ENCODE measurements around the gene TTLL12. TPM values are rescaled to one million over a fixed set of nuclear protein-coding genes. Genes with fewer than 3 reads are reported as not detected.

The TTLL12 gene
- total and polyA plus RNA-seq, 4 experiments from 2014 or later: 20.8 to 29.6 (median 28.6) TPM

GRCh38 chr22:43225609-43226008 lies 38.7 kb upstream of the TTLL12 start:
- ChIA-PET POLR2A (ENCODE audit: partially characterized antibody) (no interaction called here), CTCF (ENCODE audit: partially characterized antibody) (interaction anchor here (3.6 kb wide), 1 partner anchor 121 kb away, joined by 13 read pairs; no protein-coding TSS in a partner anchor)
- intact Hi-C loops (cut with micrococcal nuclease): no loop called here
- DNase-seq: no peak
- H3K27ac ChIP-seq (ENCODE audit: low read depth, low read length): no peak overlapping the region
- peak overlapping the region in 1 of 7 donors; percentile 43 for H3K27ac Mint-ChIP-seq
- H3K4me1 Mint-ChIP-seq: no peaks in the 10 kb centered on the region
- H3K4me1 ChIP-seq (ENCODE audit: insufficient read depth, low read length): no peaks in the 10 kb centered on the region
- no peaks in the 10 kb centered on the region for H3K27me3 ChIP-seq (ENCODE audit: insufficient read depth, low read length)
- no peak overlapping the region for H3K4me3 ChIP-seq (ENCODE audit: low read length in 2 of 2)
- no peaks in the 10 kb centered on the region for H3K9me3 ChIP-seq (ENCODE audit: control insufficient read depth in 1 of 2, low read length in 2 of 2)
- H3K36me3 ChIP-seq (ENCODE audit: insufficient read depth, low read length): no peaks in the 10 kb centered on the region
- no peak overlapping the region for H3K4me3 Mint-ChIP-seq
- H3K9me3 Mint-ChIP-seq: peaks cover 0 to 1% (median 0%) of the 10 kb centered on the region in 8 donors
- H3K27me3 Mint-ChIP-seq: peaks cover 0 to 4% of the 10 kb centered on the region in 2 donors
- no peaks in the 10 kb centered on the region for H3K36me3 Mint-ChIP-seq

- H3K27me3 ChIP-seq (ENCODE audit: insufficient read depth, low read length): no peaks in the 10 kb centered on the region
- no peaks in the 10 kb centered on the region for H3K9me3 ChIP-seq (ENCODE audit: control insufficient read depth in 1 of 2, low read length in 2 of 2)
- Mint-ChIP-seq H3K9me3 (no peaks in the 10 kb centered on the region), H3K4me3 (no peak overlapping the region), H3K36me3 (no peaks in the 10 kb centered on the region), H3K27ac (no peak overlapping the region), H3K27me3 (peaks cover 0 to 4% of the 10 kb centered on the region in 2 donors), H3K4me1 (no peaks in the 10 kb centered on the region)
- no peaks in the 10 kb centered on the region for H3K36me3 ChIP-seq (ENCODE audit: insufficient read depth, low read length)
- H3K27ac ChIP-seq (ENCODE audit: low read depth, low read length): no peak overlapping the region
- no peaks in the 10 kb centered on the region for H3K4me1 ChIP-seq (ENCODE audit: insufficient read depth, low read length)
- intact Hi-C loops (cut with micrococcal nuclease): no loop called here
- no peak overlapping the region for H3K4me3 ChIP-seq (ENCODE audit: low read length in 2 of 2)
- no peak for DNase-seq
- ChIA-PET CTCF (ENCODE audit: partially characterized antibody) (no interaction called here), POLR2A (ENCODE audit: partially characterized antibody) (no interaction called here)
Observed at GRCh38 chr22:43222987-43223386, 36.1 kb upstream of the TTLL12 start.

GRCh38 chr22:43222262-43222661 lies 35.3 kb upstream of the TTLL12 start:
- Mint-ChIP-seq H3K4me3 (no peak overlapping the region), H3K27ac (no peak overlapping the region), H3K27me3 (peaks cover 0 to 4% of the 10 kb centered on the region in 2 donors), H3K4me1 (no peaks in the 10 kb centered on the region), H3K9me3 (no peaks in the 10 kb centered on the region), H3K36me3 (no peaks in the 10 kb centered on the region)
- Histone ChIP-seq H3K27me3 (ENCODE audit: insufficient read depth, low read length) (no peaks in the 10 kb centered on the region), H3K36me3 (ENCODE audit: insufficient read depth, low read length) (no peaks in the 10 kb centered on the region), H3K4me3 (ENCODE audit: low read length in 2 of 2) (no peak overlapping the region), H3K4me1 (ENCODE audit: insufficient read depth, low read length) (no peaks in the 10 kb centered on the region), H3K9me3 (ENCODE audit: control insufficient read depth in 1 of 2, low read length in 2 of 2) (no peaks in the 10 kb centered on the region), H3K27ac (ENCODE audit: low read depth, low read length) (no peak overlapping the region)
- no peak for DNase-seq
- POLR2A ChIA-PET (ENCODE audit: partially characterized antibody): no interaction called here
- CTCF ChIA-PET (ENCODE audit: partially characterized antibody): no interaction called here
- intact Hi-C loops (cut with micrococcal nuclease): no loop called here

GRCh38 chr22:43220625-43221380 lies 33.9 kb upstream of the TTLL12 start:
- Mint-ChIP-seq H3K9me3 (no peaks in the 10 kb centered on the region), H3K27ac (no peak overlapping the region), H3K27me3 (peaks cover 0 to under 1% of the 10 kb centered on the region in 2 donors), H3K4me3 (no peak overlapping the region), H3K36me3 (no peaks in the 10 kb centered on the region), H3K4me1 (no peaks in the 10 kb centered on the region)
- intact Hi-C loops (cut with micrococcal nuclease): no loop called here
- no peak overlapping the region for H3K27ac ChIP-seq (ENCODE audit: low read depth, low read length)
- H3K9me3 ChIP-seq (ENCODE audit: control insufficient read depth in 1 of 2, low read length in 2 of 2): no peaks in the 10 kb centered on the region
- DNase-seq: no peak
- H3K36me3 ChIP-seq (ENCODE audit: insufficient read depth, low read length): no peaks in the 10 kb centered on the region
- H3K4me1 ChIP-seq (ENCODE audit: insufficient read depth, low read length): no peaks in the 10 kb centered on the region
- H3K27me3 ChIP-seq (ENCODE audit: insufficient read depth, low read length): no peaks in the 10 kb centered on the region
- H3K4me3 ChIP-seq (ENCODE audit: low read length in 2 of 2): no peak overlapping the region
- CTCF ChIA-PET (ENCODE audit: partially characterized antibody): interaction anchor here (1.3 to 1.7 kb wide), 2 partner anchors 11 to 125 kb away, joined by 4 read pairs; no protein-coding TSS in a partner anchor
- POLR2A ChIA-PET (ENCODE audit: partially characterized antibody): no interaction called here

GRCh38 chr22:43218786-43219185 lies 31.9 kb upstream of the TTLL12 start:
- H3K27me3 Mint-ChIP-seq: no peaks in the 10 kb centered on the region
- no peak for DNase-seq
- H3K4me3 Mint-ChIP-seq: no peak overlapping the region
- Histone ChIP-seq H3K4me3 (ENCODE audit: low read length in 2 of 2) (no peak overlapping the region), H3K4me1 (ENCODE audit: insufficient read depth, low read length) (no peaks in the 10 kb centered on the region), H3K27me3 (ENCODE audit: insufficient read depth, low read length) (no peaks in the 10 kb centered on the region), H3K36me3 (ENCODE audit: insufficient read depth, low read length) (no peaks in the 10 kb centered on the region), H3K27ac (ENCODE audit: low read depth, low read length) (no peak overlapping the region), H3K9me3 (ENCODE audit: control insufficient read depth in 1 of 2, low read length in 2 of 2) (no peaks in the 10 kb centered on the region)
- POLR2A ChIA-PET (ENCODE audit: partially characterized antibody): no interaction called here
- intact Hi-C loops (cut with micrococcal nuclease): no loop called here
- no peaks in the 10 kb centered on the region for H3K4me1 Mint-ChIP-seq
- CTCF ChIA-PET (ENCODE audit: partially characterized antibody): interaction anchor here (1.8 kb wide), 1 partner anchor 13 kb away, joined by 5 read pairs; no protein-coding TSS in a partner anchor
- no peaks in the 10 kb centered on the region for H3K36me3 Mint-ChIP-seq
- H3K27ac Mint-ChIP-seq: no peak overlapping the region
- H3K9me3 Mint-ChIP-seq: no peaks in the 10 kb centered on the region

- Histone ChIP-seq H3K4me1 (ENCODE audit: insufficient read depth, low read length) (no peaks in the 10 kb centered on the region), H3K27me3 (ENCODE audit: insufficient read depth, low read length) (no peaks in the 10 kb centered on the region), H3K27ac (ENCODE audit: low read depth, low read length) (no peak overlapping the region), H3K4me3 (ENCODE audit: low read length in 2 of 2) (no peak overlapping the region), H3K9me3 (ENCODE audit: control insufficient read depth in 1 of 2, low read length in 2 of 2) (no peaks in the 10 kb centered on the region), H3K36me3 (ENCODE audit: insufficient read depth, low read length) (no peaks in the 10 kb centered on the region)
- Mint-ChIP-seq H3K27ac (peak overlapping the region in 1 of 7 donors; percentile 51), H3K4me3 (no peak overlapping the region), H3K36me3 (no peaks in the 10 kb centered on the region), H3K27me3 (no peaks in the 10 kb centered on the region), H3K9me3 (no peaks in the 10 kb centered on the region), H3K4me1 (no peaks in the 10 kb centered on the region)
- ChIA-PET POLR2A (ENCODE audit: partially characterized antibody) (no interaction called here), CTCF (ENCODE audit: partially characterized antibody) (no interaction called here)
- intact Hi-C loops (cut with micrococcal nuclease): no loop called here
- no peak for DNase-seq
Observed at GRCh38 chr22:43217285-43218030, 30.5 kb upstream of the TTLL12 start.

- POLR2A ChIA-PET (ENCODE audit: partially characterized antibody): no interaction called here
Observed at GRCh38 chr22:43216738-43217137, 29.8 kb upstream of the TTLL12 start.

More at GRCh38 chr22:43216738-43217137, 29.8 kb upstream of the TTLL12 start:
- Histone ChIP-seq H3K27me3 (ENCODE audit: insufficient read depth, low read length) (no peaks in the 10 kb centered on the region), H3K4me3 (ENCODE audit: low read length in 2 of 2) (no peak overlapping the region), H3K9me3 (ENCODE audit: control insufficient read depth in 1 of 2, low read length in 2 of 2) (no peaks in the 10 kb centered on the region), H3K36me3 (ENCODE audit: insufficient read depth, low read length) (no peaks in the 10 kb centered on the region), H3K27ac (ENCODE audit: low read depth, low read length) (no peak overlapping the region), H3K4me1 (ENCODE audit: insufficient read depth, low read length) (no peaks in the 10 kb centered on the region)
- Mint-ChIP-seq H3K4me1 (no peaks in the 10 kb centered on the region), H3K27me3 (no peaks in the 10 kb centered on the region), H3K27ac (no peak overlapping the region), H3K36me3 (no peaks in the 10 kb centered on the region), H3K9me3 (no peaks in the 10 kb centered on the region), H3K4me3 (no peak overlapping the region)
- no peak for DNase-seq
- CTCF ChIA-PET (ENCODE audit: partially characterized antibody): interaction anchor here (1.4 to 1.7 kb wide), 2 partner anchors 11 to 13 kb away, joined by 3 to 5 read pairs; no protein-coding TSS in a partner anchor
- intact Hi-C loops (cut with micrococcal nuclease): no loop called here

Data from CD4-positive, alpha-beta memory T cell (primary cell).